Measurements from ENCODE around the gene NPAS3.

Gene NPAS3

DNA sequence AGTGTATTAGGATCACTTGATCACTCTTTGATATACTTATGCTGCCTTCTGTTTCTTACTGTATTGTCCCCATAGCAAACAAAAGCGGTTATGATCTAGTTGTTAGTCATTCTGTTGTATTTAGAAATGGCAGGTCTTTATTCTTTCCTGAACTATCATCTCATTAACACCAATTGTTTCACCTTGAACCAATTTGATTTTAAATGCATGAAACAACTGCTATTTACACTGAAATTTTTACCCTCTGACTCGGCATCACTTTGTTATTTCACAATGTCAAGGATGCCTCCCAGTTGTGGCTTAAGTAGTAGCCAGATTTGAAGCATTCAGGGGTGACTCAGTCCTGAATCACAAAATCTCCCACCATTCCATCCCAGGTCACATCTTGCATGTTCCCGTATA is 708.7 kb downstream of the NPAS3 start:
- H3K4me3 ChIP-seq (ENCODE audit: control insufficient read depth, low read depth, low read length): no peak overlapping the region
- DNase-seq (ENCODE audit: low read depth): peak; percentile 92
- TF ChIP-seq CTCF (IDR thresholded peaks at IDR 0.05; ENCODE audit: control insufficient read depth, insufficient read depth, low read depth, low read length, missing control alignments): no peak

DNA sequence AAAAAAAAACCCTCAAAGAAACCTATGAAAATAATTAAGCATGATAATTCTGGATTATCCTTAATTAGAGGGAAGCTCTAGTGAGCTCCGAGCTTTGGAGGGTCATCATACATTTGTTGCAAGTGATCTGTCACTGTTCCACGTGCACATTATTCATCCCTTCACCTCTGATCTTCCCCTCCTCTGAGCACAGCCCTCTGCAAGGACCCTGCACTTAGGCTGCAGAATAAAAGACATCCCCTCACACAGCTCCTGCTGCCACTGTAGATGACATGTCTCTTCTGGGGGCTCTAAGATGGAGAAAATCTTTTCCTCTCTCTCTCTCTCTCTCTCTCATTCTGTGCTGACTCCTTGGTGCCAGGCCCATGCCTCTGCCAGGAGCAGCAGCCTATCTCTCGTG is 711.8 kb downstream of the NPAS3 start:
- TF ChIP-seq CTCF (IDR thresholded peaks at IDR 0.05; ENCODE audit: control insufficient read depth, insufficient read depth, low read depth, low read length, missing control alignments): no peak
- no peak for DNase-seq (ENCODE audit: low read depth)
- no peak overlapping the region for H3K4me3 ChIP-seq (ENCODE audit: control insufficient read depth, low read depth, low read length)

- H3K4me3 ChIP-seq (ENCODE audit: control insufficient read depth, low read depth, low read length): no peak overlapping the region
- TF ChIP-seq CTCF (IDR thresholded peaks at IDR 0.05; ENCODE audit: control insufficient read depth, insufficient read depth, low read depth, low read length, missing control alignments): no peak
- no peak for DNase-seq (ENCODE audit: low read depth)
Measured at GRCh38 chr14:33652566-33653307, 714.1 kb downstream of the NPAS3 start.

DNA sequence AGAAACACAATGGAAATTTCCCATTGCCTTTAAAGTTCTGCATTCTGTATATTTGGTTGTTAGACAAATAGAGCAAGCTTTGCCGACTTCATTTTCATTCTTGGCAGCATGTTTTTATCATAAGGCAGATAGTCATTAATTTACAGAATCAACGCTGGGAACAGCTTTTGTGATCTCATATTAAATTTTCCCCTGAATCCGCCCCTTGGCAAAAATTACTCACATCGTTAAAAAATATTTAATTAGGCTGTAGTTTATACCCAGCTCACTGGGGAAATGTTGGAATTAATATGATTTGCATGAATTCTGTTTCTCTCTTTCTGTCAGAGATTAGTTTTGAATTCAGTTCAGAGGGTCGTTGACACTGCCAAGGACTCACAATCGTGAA is 714.6 kb downstream of the NPAS3 start:
- H3K4me3 ChIP-seq (ENCODE audit: control insufficient read depth, low read depth, low read length): no peak overlapping the region
- TF ChIP-seq CTCF (IDR thresholded peaks at IDR 0.05; ENCODE audit: control insufficient read depth, insufficient read depth, low read depth, low read length, missing control alignments): no peak
- DNase-seq (ENCODE audit: low read depth): no peak

- H3K4me3 ChIP-seq (ENCODE audit: control insufficient read depth, low read depth, low read length): no peak overlapping the region
- no peak for TF ChIP-seq CTCF (IDR thresholded peaks at IDR 0.05; ENCODE audit: control insufficient read depth, insufficient read depth, low read depth, low read length, missing control alignments)
- DNase-seq (ENCODE audit: low read depth): no peak
Measured at GRCh38 chr14:33655421-33655820, 716.7 kb downstream of the NPAS3 start.

GRCh38 chr14:33657476-33657875 is 718.8 kb downstream of the NPAS3 start:
- DNase-seq (ENCODE audit: low read depth): no peak
- no peak for TF ChIP-seq CTCF (IDR thresholded peaks at IDR 0.05; ENCODE audit: control insufficient read depth, insufficient read depth, low read depth, low read length, missing control alignments)

More at GRCh38 chr14:33657476-33657875, 718.8 kb downstream of the NPAS3 start:
- no peak overlapping the region for H3K4me3 ChIP-seq (ENCODE audit: control insufficient read depth, low read depth, low read length)

All from AG09309 (cell line).